A673 (cell line): Measurements from ENCODE around the gene GTF2F1. TPM values are rescaled to one million over a fixed set of nuclear protein-coding genes. Genes with fewer than 3 reads are reported as not detected.
"Not testable (repeated sequence)": the region's sequence is repeated elsewhere in the genome, so short reads cannot be mapped to it uniquely, and the experiment has no call there.

ENCODE experiments used
- BruUV-seq: library from RNA; stranded (reverse); fragments of 400-500 nt; replicated peaks from 2 replicates; lab custom pipeline; 2021; lab: Mats Ljungman, UMichigan
- CTCF ChIA-PET: fragments of 300-600 bp; sonication (Branson Sonifier 250); formaldehyde crosslinking; loops from one replicate; lab custom pipeline; 2022; ENCODE audit warnings: antibody characterized with exemption; lab: Charles Lee
- POLR2A ChIA-PET: fragments of 300-600 bp; sonication (Branson Sonifier 250); formaldehyde crosslinking; loops from one replicate; lab custom pipeline; 2022; ENCODE audit warnings: antibody characterized with exemption; ENCODE audit not compliant: low non-redundant PET; lab: Charles Lee
- DNase-seq: peaks from one replicate; pipeline ENCODE4 v3.0.0-alpha.2; 2015; ENCODE audit warnings: low spot score
- H3K27ac ChIP-seq: fragments of 200-600 bp; sonication (generic); 2 replicates; pipeline ENCODE4 v1.5.1; 2016; ENCODE audit warnings: mixed run types, low read depth, mild to moderate bottlenecking, mixed read lengths, antibody characterized with exemption, low read length; ENCODE audit not compliant: poor library complexity, severe bottlenecking
- H3K27me3 ChIP-seq: fragments of 200-600 bp; sonication (generic); replicated peaks from 2 replicates; pipeline ENCODE4 v1.6.1; 2017; ENCODE audit warnings: mixed run types, low read depth, mild to moderate bottlenecking, mixed read lengths, antibody characterized with exemption, low read length; ENCODE audit not compliant: insufficient read depth, poor library complexity
- H3K36me3 ChIP-seq: fragments of 200-600 bp; sonication (generic); 2 replicates; pipeline ENCODE4 v1.6.1; 2016; ENCODE audit warnings: mixed run types, mild to moderate bottlenecking, mixed read lengths, antibody characterized with exemption, low read length; ENCODE audit not compliant: insufficient read depth, poor library complexity, severe bottlenecking
- H3K4me1 ChIP-seq: fragments of 200-600 bp; sonication (generic); 2 replicates; pipeline ENCODE4 v1.6.1; 2017; ENCODE audit warnings: mixed run types, mild to moderate bottlenecking, mixed read lengths, antibody characterized with exemption, low read length; ENCODE audit not compliant: insufficient read depth, poor library complexity, severe bottlenecking
- H3K4me3 ChIP-seq: fragments of 200-600 bp; sonication (generic); 2 replicates; pipeline ENCODE4 v1.5.1; 2016; ENCODE audit warnings: low read depth, mixed run types, mild to moderate bottlenecking, mixed read lengths, low read length; ENCODE audit not compliant: poor library complexity, severe bottlenecking
- H3K9me3 ChIP-seq: fragments of 200-600 bp; sonication (generic); 2 replicates; pipeline ENCODE4 v1.6.1; 2016; ENCODE audit warnings: mixed run types, low read depth, mild to moderate bottlenecking, mixed read lengths, antibody characterized with exemption, low read length; ENCODE audit not compliant: poor library complexity, severe bottlenecking
- CTCF ChIP-seq: fragments of 300-800, 200-600 bp; sonication (generic); conservative IDR thresholded peaks from 2 replicates; pipeline ENCODE4 v1.5.1; 2017; ENCODE audit warnings: low read depth, mild to moderate bottlenecking, antibody characterized with exemption, low read length, moderate library complexity, mixed read lengths
- EZH2 ChIP-seq: fragments of 200-600 bp; sonication (generic); IDR thresholded peaks from 2 replicates; pipeline ENCODE4 v1.6.1; 2017; ENCODE audit warnings: borderline replicate concordance, low read depth, mild to moderate bottlenecking, mixed read lengths, antibody characterized with exemption, low read length; ENCODE audit not compliant: poor library complexity, severe bottlenecking
- intact Hi-C: fragments of 100-400 bp; cut with micrococcal nuclease; formaldehyde crosslinking; loops from one replicate; pipeline ENCODE4 v1.10.0; 2022; ENCODE audit not compliant: unreplicated experiment
- total RNA-seq: library from RNA; stranded (reverse); gene quantifications from 2 replicates; pipeline ENCODE4 v1.2.3, GENCODE V29; 2021

GTF2F1 gene
- total RNA-seq, 1 experiment from 2014 or later = 106 TPM

- TF ChIP-seq CTCF = no peak
- TF ChIP-seq EZH2 = no peak
- ChIA-PET CTCF (no interaction called here), POLR2A (no interaction called here)
- no peak overlapping the region for H3K4me3 ChIP-seq
- no peaks in the 10 kb centered on the region for H3K4me1 ChIP-seq
- no peak for DNase-seq
- H3K27ac ChIP-seq = no peak overlapping the region
- BruUV-seq = no TSS peak
- intact Hi-C loops = no loop called here
- H3K27me3 ChIP-seq = no peaks in the 10 kb centered on the region
- H3K36me3 ChIP-seq = peaks cover 5% of the 10 kb centered on the region
- H3K9me3 ChIP-seq = no peaks in the 10 kb centered on the region
Measured at GRCh38 chr19:6359568-6360341, 33.2 kb downstream of the GTF2F1 start.

GRCh38 chr19:6358003-6358402 lies 35.0 kb downstream of the GTF2F1 start:
- ChIA-PET POLR2A (no interaction called here), CTCF (interaction anchor here (0.7 kb wide), 1 partner anchor 109 kb away, joined by 3 read pairs; no protein-coding TSS in a partner anchor)
- no peak overlapping the region for H3K27ac ChIP-seq
- H3K36me3 ChIP-seq = no peaks in the 10 kb centered on the region
- no TSS peak for BruUV-seq
- H3K27me3 ChIP-seq = no peaks in the 10 kb centered on the region
- intact Hi-C loops = no loop called here
- DNase-seq = no peak
- H3K4me1 ChIP-seq = no peaks in the 10 kb centered on the region
- H3K4me3 ChIP-seq = no peak overlapping the region
- TF ChIP-seq CTCF = no peak
- no peak for TF ChIP-seq EZH2
- H3K9me3 ChIP-seq = no peaks in the 10 kb centered on the region

- no TSS peak for BruUV-seq
- intact Hi-C loops = no loop called here
- TF ChIP-seq CTCF (no peak), EZH2 (no peak)
Measured at GRCh38 chr19:6357174-6357573, 35.8 kb downstream of the GTF2F1 start.

GRCh38 chr19:6355321-6356040 lies 37.5 kb downstream of the GTF2F1 start:
- H3K9me3 ChIP-seq, POLR2A ChIA-PET, CTCF ChIA-PET, H3K27me3 ChIP-seq, H3K4me1 ChIP-seq, intact Hi-C loops, BruUV-seq, H3K27ac ChIP-seq, H3K36me3 ChIP-seq, DNase-seq, H3K4me3 ChIP-seq: not testable (repeated sequence)

More at GRCh38 chr19:6357174-6357573, 35.8 kb downstream of the GTF2F1 start:
- Histone ChIP-seq H3K36me3 (no peaks in the 10 kb centered on the region), H3K4me1 (no peaks in the 10 kb centered on the region), H3K4me3 (no peak overlapping the region), H3K27ac (no peak overlapping the region), H3K27me3 (no peaks in the 10 kb centered on the region), H3K9me3 (no peaks in the 10 kb centered on the region)
- CTCF ChIA-PET = interaction anchor here (0.6 kb wide), 2 partner anchors 141 to 368 kb away, joined by 3 read pairs; no protein-coding TSS in a partner anchor
- no peak for DNase-seq
- POLR2A ChIA-PET = no interaction called here
